CD4-positive, alpha-beta T cell treated with Interleukin-1 beta for 1 hour (primary cell): ENCODE data around the gene GLIPR1L1.
A peak's percentile ranks its signal among the peaks of the same experiment; 100 is the strongest.

ENCODE experiments used
- DNase-seq, 2 donors: peaks; one replicate each; pipeline ENCODE4 v3.0.0-alpha.2; 2020 to 2022

GLIPR1L1 gene, protein sequence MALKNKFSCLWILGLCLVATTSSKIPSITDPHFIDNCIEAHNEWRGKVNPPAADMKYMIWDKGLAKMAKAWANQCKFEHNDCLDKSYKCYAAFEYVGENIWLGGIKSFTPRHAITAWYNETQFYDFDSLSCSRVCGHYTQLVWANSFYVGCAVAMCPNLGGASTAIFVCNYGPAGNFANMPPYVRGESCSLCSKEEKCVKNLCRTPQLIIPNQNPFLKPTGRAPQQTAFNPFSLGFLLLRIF

DNA sequence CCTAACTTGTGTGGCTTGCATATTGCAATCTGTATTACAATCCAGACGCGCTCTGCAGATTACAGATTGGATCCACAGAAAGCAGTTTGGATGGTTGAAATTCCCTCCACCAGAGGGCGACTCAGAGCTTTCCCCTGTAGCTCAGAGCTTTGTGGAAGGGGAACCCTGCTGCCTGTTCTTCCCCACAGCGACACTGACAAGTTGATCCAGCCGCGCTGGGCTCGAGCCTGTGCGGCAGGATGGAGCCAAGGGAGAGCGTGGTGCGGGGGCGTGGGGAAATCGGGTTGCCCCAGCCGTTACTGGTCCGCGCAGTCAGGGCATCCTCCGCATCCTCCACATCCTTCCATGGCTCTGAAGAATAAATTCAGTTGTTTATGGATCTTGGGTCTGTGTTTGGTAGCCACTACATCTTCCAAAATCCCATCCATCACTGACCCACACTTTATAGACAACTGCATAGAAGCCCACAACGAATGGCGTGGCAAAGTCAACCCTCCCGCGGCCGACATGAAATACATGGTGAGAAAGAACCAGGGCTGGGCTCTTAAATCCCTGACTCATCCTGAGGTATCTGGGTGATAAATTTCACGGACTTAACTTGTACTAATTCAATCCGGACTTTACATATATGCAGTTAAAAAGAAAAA is at the start of gene GLIPR1L1:
GLIPR1L1 (plus strand) TSS at position 287 of the 647 bp plus-strand sequence; CDS start at position 346, 59 bp downstream.
- DNase-seq = peak; percentile 79 to 84

DNA sequence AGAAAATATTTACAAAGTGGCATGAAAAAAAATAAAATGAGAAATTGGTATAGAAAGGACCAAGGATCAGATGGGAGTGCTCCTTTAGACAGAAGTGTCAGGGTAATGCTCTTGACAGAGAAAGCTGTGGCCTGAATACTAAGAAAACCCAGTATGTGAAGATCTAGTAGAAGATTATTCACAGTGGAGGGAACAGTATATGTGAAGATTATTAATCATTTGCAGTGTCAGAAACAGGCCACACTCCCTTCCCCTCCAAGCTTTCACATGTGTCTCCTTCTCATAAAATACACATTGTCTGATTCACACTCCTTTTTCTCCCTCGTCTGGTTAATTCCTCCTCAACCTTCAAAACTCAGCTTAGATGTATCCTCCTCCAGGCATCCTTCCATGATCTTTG is 45.6 kb upstream of the GLIPR1L1 start:
- DNase-seq = no peak

DNA sequence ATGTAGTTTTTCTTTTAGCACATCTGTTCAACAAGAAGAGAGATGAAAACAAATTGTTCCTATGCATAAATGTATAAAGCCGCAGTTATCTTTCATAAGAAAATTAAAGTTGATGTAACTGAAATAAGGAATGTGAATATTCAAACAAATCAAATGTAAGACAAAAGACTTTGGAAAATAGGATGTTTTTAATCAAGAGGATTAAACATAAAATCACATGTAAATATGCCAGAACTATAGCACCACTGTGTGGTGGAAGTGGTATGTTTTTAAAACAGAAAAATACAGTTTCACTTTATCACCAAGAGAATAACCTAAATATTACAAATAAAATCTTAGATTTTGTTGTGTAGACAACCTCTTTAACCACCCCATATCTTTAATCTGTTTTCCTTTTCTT is 44.7 kb upstream of the GLIPR1L1 start:
- peak in 1 of 2 donors; percentile 0 for DNase-seq

DNA sequence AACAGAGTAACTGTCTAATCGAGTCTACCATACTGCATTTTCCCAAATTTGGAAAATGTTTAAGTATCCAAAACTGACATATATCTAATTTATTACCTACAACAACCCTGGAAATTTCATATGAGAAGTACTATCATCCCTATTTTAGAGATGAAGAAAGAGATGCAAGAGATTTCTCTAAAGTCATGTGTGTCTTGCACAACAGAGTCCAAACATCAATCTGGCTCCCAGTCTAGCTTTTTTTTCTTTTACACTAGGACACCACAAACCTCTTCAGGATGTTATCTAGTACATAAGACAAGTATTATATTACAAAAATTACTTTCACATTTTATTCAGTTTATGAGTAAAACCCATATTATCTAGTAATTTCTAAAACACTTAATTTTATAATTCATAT is 43.5 kb upstream of the GLIPR1L1 start:
- no peak for DNase-seq

- no peak for DNase-seq
These were observed 40.1 kb upstream of the GLIPR1L1 start for GRCh38 chr12:75294336-75294735.

DNA sequence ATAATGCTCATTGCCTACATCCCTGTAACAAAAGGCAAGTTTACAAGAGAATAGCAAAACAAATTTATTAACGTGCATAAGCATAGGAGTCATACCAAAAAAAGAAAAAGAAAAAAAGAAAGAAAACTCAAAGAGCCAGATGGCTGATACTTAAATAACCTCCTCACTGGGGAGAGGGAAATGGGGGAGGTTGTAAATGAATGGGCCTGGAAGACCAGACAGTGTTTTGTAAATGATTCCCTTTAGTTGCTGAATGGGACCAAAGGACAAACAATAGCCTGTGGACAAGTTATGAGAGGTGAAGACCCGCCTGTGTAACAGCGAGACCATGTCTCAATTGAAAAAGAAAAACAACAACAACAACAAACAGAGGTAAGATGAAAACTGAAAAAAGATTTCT is 39.7 kb upstream of the GLIPR1L1 start:
- no peak for DNase-seq

GRCh38 chr12:75302225-75302624 is 32.2 kb upstream of the GLIPR1L1 start:
- DNase-seq = no peak

DNA sequence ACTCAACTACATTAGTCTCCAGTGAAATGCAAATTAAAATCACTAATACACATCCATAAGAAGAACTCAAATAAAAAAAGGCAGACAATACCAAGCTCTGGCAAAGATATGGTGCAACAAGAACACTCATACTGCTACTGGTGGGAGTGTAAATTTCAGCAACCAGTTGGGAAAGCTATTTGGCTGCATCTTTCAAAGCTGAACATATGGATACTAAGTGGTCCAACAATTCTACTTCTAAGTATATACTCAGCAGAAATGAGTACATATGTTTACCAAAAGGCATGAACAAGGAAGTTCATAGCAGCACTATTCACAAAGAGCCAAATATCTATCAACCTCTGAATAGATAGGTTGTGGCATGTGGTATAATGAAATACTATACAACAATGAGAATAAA is 31.7 kb upstream of the GLIPR1L1 start:
- no peak for DNase-seq

GRCh38 chr12:75305412-75306332 is 28.8 kb upstream of the GLIPR1L1 start:
- no peak for DNase-seq

- no peak for DNase-seq
These were observed 26.2 kb upstream of the GLIPR1L1 start for GRCh38 chr12:75308279-75308678.

- DNase-seq = no peak
These were observed 23.1 kb upstream of the GLIPR1L1 start for GRCh38 chr12:75311369-75311768.

DNA sequence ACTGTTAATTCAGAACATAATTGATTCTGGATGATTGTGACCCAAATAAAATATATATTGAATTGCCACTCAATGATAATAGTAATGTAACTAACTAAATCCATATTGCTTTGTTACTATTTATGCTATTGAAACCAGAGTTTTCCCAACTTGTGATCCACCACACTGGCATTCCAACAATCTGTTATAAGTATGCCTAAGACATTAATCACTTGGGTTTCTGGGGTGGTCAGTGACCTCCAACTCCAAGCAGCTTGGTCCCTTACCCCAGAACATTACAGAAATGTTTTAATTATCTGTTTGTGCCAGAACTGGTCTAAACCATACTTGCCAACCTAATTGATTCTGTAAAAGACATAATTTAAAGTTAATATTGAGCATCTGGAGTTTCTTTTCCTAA is 19.0 kb upstream of the GLIPR1L1 start:
- no peak for DNase-seq

GRCh38 chr12:75317784-75318183 is 16.7 kb upstream of the GLIPR1L1 start:
- DNase-seq = no peak

- DNase-seq = no peak
These were observed 12.0 kb upstream of the GLIPR1L1 start for GRCh38 chr12:75322464-75322863.

GRCh38 chr12:75323663-75324062 is 10.8 kb upstream of the GLIPR1L1 start:
- DNase-seq = no peak

GRCh38 chr12:75327642-75328041 is 6.8 kb upstream of the GLIPR1L1 start:
- DNase-seq = no peak

GRCh38 chr12:75329918-75330826 is 4.3 kb upstream of the GLIPR1L1 start, which contains the start of gene CAPS2:
Gene CAPS2, minus strand, starts transcription at chr12:75330324. Its CDS starts 3,826 bp downstream, at chr12:75326498.
- peak; percentile 67 to 71 for DNase-seq

- no peak for DNase-seq
These were observed 3.4 kb downstream of the GLIPR1L1 start for GRCh38 chr12:75337905-75338304.

DNA sequence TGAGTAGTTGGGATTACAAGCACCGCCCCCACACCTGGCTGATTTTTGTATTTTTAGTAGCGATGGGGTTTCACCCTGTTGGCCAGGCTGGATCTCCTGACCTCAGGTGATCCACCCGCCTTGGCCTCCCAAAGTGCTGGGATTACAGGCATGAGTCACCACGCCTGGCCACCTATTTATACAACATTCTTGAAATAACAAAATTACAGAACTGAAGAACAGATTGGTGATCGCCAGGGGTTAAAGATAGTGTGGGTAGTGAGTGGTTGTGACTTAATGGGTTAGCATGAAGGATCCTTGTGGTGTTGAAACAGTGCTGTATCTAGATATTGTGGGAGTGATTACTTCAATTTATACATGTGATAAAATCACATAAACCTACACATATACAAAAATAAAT is 7.4 kb downstream of the GLIPR1L1 start:
- DNase-seq = no peak

GRCh38 chr12:75345531-75345930 is 11.1 kb downstream of the GLIPR1L1 start:
- DNase-seq = no peak

DNA sequence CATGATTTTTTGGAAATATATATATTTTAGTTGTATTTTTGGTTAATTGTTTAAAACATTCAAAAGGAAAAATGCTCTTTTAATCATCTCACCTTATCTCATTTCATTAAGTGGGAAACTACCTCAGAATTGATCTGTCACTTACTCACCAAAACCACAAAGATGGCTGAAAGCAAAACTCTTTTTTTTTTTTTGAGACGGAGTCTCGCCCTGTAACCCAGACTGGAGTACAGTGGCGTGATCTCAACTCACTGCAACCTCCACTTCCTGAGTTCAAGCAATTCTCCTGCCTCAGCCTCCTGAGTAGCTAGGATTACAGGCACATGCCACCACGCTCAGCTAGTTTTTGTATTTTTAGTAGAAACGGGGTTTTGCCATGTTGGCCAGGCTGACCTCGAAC is 11.7 kb downstream of the GLIPR1L1 start:
- DNase-seq = peak in 1 of 2 donors; percentile 9

DNA sequence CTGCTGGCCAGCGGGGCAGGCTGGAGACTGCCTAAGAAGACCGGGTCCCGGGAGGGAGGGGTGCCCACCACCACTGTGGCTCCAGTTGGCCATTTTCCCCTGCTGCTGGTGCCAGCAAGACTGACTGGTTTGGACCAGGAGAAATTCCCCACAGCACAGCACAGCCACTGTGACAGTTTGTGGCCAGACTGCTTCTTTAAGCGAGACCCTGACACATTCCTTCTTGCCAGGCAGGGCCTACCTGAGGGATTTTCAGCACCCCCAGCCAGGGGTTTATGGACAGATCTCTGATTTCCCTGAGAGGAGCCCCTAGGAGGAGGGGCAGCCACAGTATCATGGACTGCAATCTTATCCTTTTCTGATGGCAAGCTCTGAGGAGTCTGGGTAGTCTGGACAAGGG is 15.5 kb downstream of the GLIPR1L1 start:
- no peak for DNase-seq
